CD4-positive, alpha-beta T cell treated with Interleukin-10 for 1 hour (primary cell): ENCODE measurements around the gene KSR1.

Experiments
- DNase-seq: peaks from one replicate; pipeline ENCODE4 v3.0.0-alpha.2; 2020

The KSR1 gene

GRCh38 chr17:27597783-27598320 lies 141.6 kb downstream of the KSR1 start:
- DNase-seq: no peak

- DNase-seq: no peak
Observed at GRCh38 chr17:27598337-27599050, 142.2 kb downstream of the KSR1 start.

GRCh38 chr17:27600471-27600870 lies 144.2 kb downstream of the KSR1 start:
- no peak for DNase-seq

GRCh38 chr17:27601069-27601974 lies 145.1 kb downstream of the KSR1 start:
- DNase-seq: peak; percentile 83

GRCh38 chr17:27601975-27602302 lies 145.7 kb downstream of the KSR1 start:
- DNase-seq: no peak

GRCh38 chr17:27602721-27603420 lies 146.6 kb downstream of the KSR1 start:
- peak; percentile 77 for DNase-seq

- DNase-seq: no peak
Observed at GRCh38 chr17:27603421-27603770, 147.1 kb downstream of the KSR1 start.

- DNase-seq: no peak
Observed at GRCh38 chr17:27603880-27604794, 147.9 kb downstream of the KSR1 start.

GRCh38 chr17:27605409-27605808 lies 149.2 kb downstream of the KSR1 start:
- DNase-seq: no peak

GRCh38 chr17:27607521-27608091 lies 151.4 kb downstream of the KSR1 start:
- DNase-seq: no peak

- DNase-seq: no peak
Observed at GRCh38 chr17:27608328-27609230, 152.3 kb downstream of the KSR1 start.

GRCh38 chr17:27609611-27610303 lies 153.5 kb downstream of the KSR1 start:
- DNase-seq: peak; percentile 36

- no peak for DNase-seq
Observed at GRCh38 chr17:27610304-27610677, 154.0 kb downstream of the KSR1 start.

- DNase-seq: no peak
Observed at GRCh38 chr17:27612160-27612770, 156.0 kb downstream of the KSR1 start.

- DNase-seq: no peak
Observed at GRCh38 chr17:27613433-27613832, 157.2 kb downstream of the KSR1 start.

GRCh38 chr17:27615121-27615520 lies 158.9 kb downstream of the KSR1 start:
- no peak for DNase-seq

- no peak for DNase-seq
Observed at GRCh38 chr17:27616414-27616813, 160.2 kb downstream of the KSR1 start.

GRCh38 chr17:27618417-27618816 lies 162.2 kb downstream of the KSR1 start:
- no peak for DNase-seq

GRCh38 chr17:27620721-27621120 lies 164.5 kb downstream of the KSR1 start:
- no peak for DNase-seq

GRCh38 chr17:27621536-27621935 lies 165.3 kb downstream of the KSR1 start:
- DNase-seq: no peak
